DND-41 (cell line): ENCODE measurements around the gene UVRAG.

Experiments used
- CTCF ChIP-seq: IDR thresholded peaks from 2 replicates; pipeline ENCODE4 v1.5.1; 2012; ENCODE audit warnings: borderline replicate concordance, low read length, moderate library complexity, mild to moderate bottlenecking; ENCODE audit not compliant: poor library complexity, severe bottlenecking; ENCODE audit errors: extremely low read depth
- EZH2 ChIP-seq: IDR thresholded peaks from 3 replicates; pipeline ENCODE4 v1.6.1; 2012; ENCODE audit warnings: borderline replicate concordance, low read depth, mild to moderate bottlenecking, moderate library complexity, low read length, inconsistent platforms; ENCODE audit not compliant: severe bottlenecking

- TF ChIP-seq CTCF (no peak), EZH2 (no peak)
Measured at GRCh38 chr11:76115555-76115954, 300.5 kb downstream of the UVRAG start.
